WTC11 (cell line): ENCODE data around the gene AVPR2. TPM values are rescaled to one million over a fixed set of nuclear protein-coding genes. Genes with fewer than 3 reads are reported as not detected.

Experiments used
- ATAC-seq: fragments of 200-7000 bp; cut with Tn5 transposase; 2 replicates; pipeline ENCODE4 v1.10.0; 2021; ENCODE audit warnings: mild to moderate bottlenecking, moderate library complexity
- CTCF ChIA-PET: fragments of 300-600 bp; sonication (Branson Sonifier 250); formaldehyde crosslinking; loops from one replicate; lab custom pipeline; 2021; ENCODE audit warnings: antibody characterized with exemption; lab: Charles Lee
- POLR2A ChIA-PET: fragments of 350-600 bp; sonication (Branson Sonifier 250); formaldehyde crosslinking; loops from one replicate; lab custom pipeline; 2021; ENCODE audit warnings: antibody characterized with exemption; lab: Charles Lee
- DNase-seq: peaks from one replicate; pipeline ENCODE4 v3.0.0; 2021; ENCODE audit warnings: low spot score
- H3K27ac Mint-ChIP-seq: 2 replicates; pipeline ENCODE4 v1.8.0; 2021; ENCODE audit warnings: mixed read lengths
- H3K27me3 Mint-ChIP-seq: 2 replicates; pipeline ENCODE4 v1.8.0; 2021; ENCODE audit warnings: low read depth, mild to moderate bottlenecking, moderate library complexity, mixed read lengths
- H3K36me3 Mint-ChIP-seq: 2 replicates; pipeline ENCODE4 v1.8.0; 2021; ENCODE audit warnings: mixed read lengths
- H3K4me1 Mint-ChIP-seq: 2 replicates; pipeline ENCODE4 v1.8.0; 2022; ENCODE audit warnings: mixed read lengths
- H3K4me3 Mint-ChIP-seq: 2 replicates; pipeline ENCODE4 v1.8.0; 2021; ENCODE audit warnings: mild to moderate bottlenecking, moderate library complexity, mixed read lengths
- H3K9me3 Mint-ChIP-seq: 2 replicates; pipeline ENCODE4 v1.8.0; 2021; ENCODE audit warnings: mixed read lengths
- CBFB ChIP-seq: sonication (generic); formaldehyde crosslinking; IDR thresholded peaks from 2 replicates; pipeline ENCODE4 v1.8.1; 2022; ENCODE audit warnings: mild to moderate bottlenecking, low read depth, missing genetic modification reagents
- CDX4 ChIP-seq: fragments of 250-450 bp; sonication (Bioruptor Pico); IDR thresholded peaks from 2 replicates; pipeline ENCODE4 v1.9.0; 2021; ENCODE audit warnings: moderate library complexity, mild to moderate bottlenecking, inconsistent platforms, borderline replicate concordance
- CREM ChIP-seq: sonication (generic); formaldehyde crosslinking; IDR thresholded peaks from 2 replicates; pipeline ENCODE4 v1.8.1; 2022; ENCODE audit warnings: mild to moderate bottlenecking, missing genetic modification reagents, moderate library complexity
- E2F5 ChIP-seq: sonication (generic); formaldehyde crosslinking; IDR thresholded peaks from 2 replicates; pipeline ENCODE4 v1.8.1; 2022; ENCODE audit warnings: mild to moderate bottlenecking, moderate library complexity, missing genetic modification reagents
- EMX1 ChIP-seq: fragments of 250-450 bp; sonication (Bioruptor Pico); IDR thresholded peaks from 2 replicates; pipeline ENCODE4 v1.8.0; 2021; ENCODE audit warnings: mild to moderate bottlenecking
- ETV6 ChIP-seq: sonication (generic); formaldehyde crosslinking; IDR thresholded peaks from 2 replicates; pipeline ENCODE4 v1.8.1; 2022; ENCODE audit warnings: mild to moderate bottlenecking, missing genetic modification reagents
- GTF2I ChIP-seq: fragments of 250-450 bp; sonication (Bioruptor Pico); conservative IDR thresholded peaks from 2 replicates; pipeline ENCODE4 v1.4.0; 2021; ENCODE audit warnings: mild to moderate bottlenecking
- NFATC4 ChIP-seq: fragments of 250-450 bp; sonication (Bioruptor Pico); IDR thresholded peaks from 2 replicates; pipeline ENCODE4 v1.9.0; 2021; ENCODE audit warnings: mild to moderate bottlenecking
- NFE2L1 ChIP-seq: sonication (generic); formaldehyde crosslinking; IDR thresholded peaks from 2 replicates; pipeline ENCODE4 v1.8.1; 2023; ENCODE audit warnings: missing genetic modification reagents
- NFYB ChIP-seq: sonication (generic); formaldehyde crosslinking; conservative IDR thresholded peaks from 2 replicates; pipeline ENCODE4 v1.8.0; 2022; ENCODE audit warnings: low read depth, missing genetic modification reagents
- PRRX2 ChIP-seq: fragments of 250-450 bp; sonication (Bioruptor Pico); IDR thresholded peaks from 2 replicates; pipeline ENCODE4 v1.8.0; 2021; ENCODE audit warnings: mild to moderate bottlenecking
- SMAD3 ChIP-seq: sonication (generic); formaldehyde crosslinking; IDR thresholded peaks from 2 replicates; pipeline ENCODE4 v1.8.0; 2022; ENCODE audit warnings: missing genetic modification reagents, mild to moderate bottlenecking, borderline replicate concordance
- SP1 ChIP-seq: sonication (generic); formaldehyde crosslinking; conservative IDR thresholded peaks from 2 replicates; pipeline ENCODE4 v1.8.1; 2022; ENCODE audit warnings: missing genetic modification reagents
- TEAD1 ChIP-seq: sonication (generic); formaldehyde crosslinking; IDR thresholded peaks from 2 replicates; pipeline ENCODE4 v1.8.0; 2022; ENCODE audit warnings: mild to moderate bottlenecking, missing genetic modification reagents
- USF1 ChIP-seq: sonication (generic); formaldehyde crosslinking; IDR thresholded peaks from 2 replicates; pipeline ENCODE4 v1.8.0; 2022; ENCODE audit warnings: mild to moderate bottlenecking, missing genetic modification reagents
- USF2 ChIP-seq: sonication (generic); formaldehyde crosslinking; IDR thresholded peaks from 2 replicates; pipeline ENCODE4 v1.8.1; 2023; ENCODE audit warnings: mild to moderate bottlenecking, missing genetic modification reagents, moderate library complexity
- ZBTB21 ChIP-seq: sonication (generic); formaldehyde crosslinking; IDR thresholded peaks from 2 replicates; pipeline ENCODE4 v1.8.1; 2023; ENCODE audit warnings: mild to moderate bottlenecking, missing genetic modification reagents, borderline replicate concordance
- ZNF121 ChIP-seq: sonication (generic); formaldehyde crosslinking; IDR thresholded peaks from 2 replicates; pipeline ENCODE4 v1.8.0; 2023; ENCODE audit warnings: missing genetic modification reagents
- ZNF219 ChIP-seq: sonication (generic); formaldehyde crosslinking; IDR thresholded peaks from 2 replicates; pipeline ENCODE4 v1.8.0; 2023; ENCODE audit warnings: missing genetic modification reagents, mild to moderate bottlenecking, borderline replicate concordance
- ZNF232 ChIP-seq: sonication (generic); formaldehyde crosslinking; IDR thresholded peaks from 2 replicates; pipeline ENCODE4 v1.8.0; 2022; ENCODE audit warnings: mild to moderate bottlenecking, missing genetic modification reagents
- ZNF423 ChIP-seq: fragments of 250-450 bp; sonication (Bioruptor Pico); IDR thresholded peaks from 2 replicates; pipeline ENCODE4 v2.1.2; 2022; ENCODE audit warnings: mild to moderate bottlenecking, moderate library complexity
- total RNA-seq: library from RNA; stranded (reverse); gene quantifications from 3 replicates; pipeline ENCODE4 v1.2.3, GENCODE V29; 2021
- TF ChIP-seq, protein P1 (sequence below): sonication (generic); formaldehyde crosslinking; IDR thresholded peaks from 2 replicates; pipeline ENCODE4 v1.8.0; 2022; ENCODE audit warnings: mild to moderate bottlenecking, missing genetic modification reagents

AVPR2 gene
- total RNA-seq, 1 experiment from 2014 or later, result 0.11 TPM

GRCh38 chrX:153927922-153928760 lies 23.7 kb downstream of the AVPR2 start:
- Mint-ChIP-seq H3K27me3 (no peaks in the 10 kb centered on the region), H3K36me3 (peaks cover 6% of the 10 kb centered on the region), H3K9me3 (no peaks in the 10 kb centered on the region), H3K4me1 (peaks cover 25% of the 10 kb centered on the region), H3K4me3 (peak overlapping the region; percentile 79), H3K27ac (peak overlapping the region; percentile 98)
- DNase-seq (peak; percentile 91), ATAC-seq (peak; percentile 89)
- ChIA-PET POLR2A (interaction anchor here (0.6 to 2.0 kb wide), 12 partner anchors 13 to 443 kb away, joined by 3 to 8 read pairs (median 4); partner anchors contain the start of genes HCFC1, L1CAM and RENBP), CTCF (interaction anchor here (0.6 to 6.9 kb wide), 11 partner anchors 12 to 309 kb away, joined by 3 to 116 read pairs (median 5); partner anchors contain the start of gene RENBP)
- 0 out of 2 replicates have a peak, but pooled peaks have one; percentile 21 for TF ChIP-seq TEAD1
- TF ChIP-seq NFATC4 (CRISPR knock-in tag), result peak; percentile 35; the same call in 1 of the 2 replicates
- no peak for TF ChIP-seq ZNF219 (CRISPR knock-in tag)
- TF ChIP-seq CREM (CRISPR knock-in tag), result 0 out of 2 replicates have a peak, but pooled peaks have one; percentile 20
- peak; percentile 94 for TF ChIP-seq USF1
- TF ChIP-seq SMAD3 (CRISPR knock-in tag), result no peak
- peak; percentile 35; the same call in 1 of the 2 replicates for TF ChIP-seq NFYB (CRISPR knock-in tag)
- TF ChIP-seq ZBTB21, result no peak
- 0 out of 2 replicates have a peak, but pooled peaks have one; percentile 32 for TF ChIP-seq ZNF121 (CRISPR knock-in tag)
- no peak for TF ChIP-seq ZNF423
- peak; percentile 82 for TF ChIP-seq E2F5 (CRISPR knock-in tag)
- TF ChIP-seq USF2 (CRISPR knock-in tag), result peak; percentile 94
- peak; percentile 83 for TF ChIP-seq SP1
- 0 out of 2 replicates have a peak, but pooled peaks have one; percentile 28 for TF ChIP-seq ETV6 (CRISPR knock-in tag)
- TF ChIP-seq CDX4 (CRISPR knock-in tag), result no peak
- peak; percentile 76; the same call in 1 of the 2 replicates for TF ChIP-seq EMX1 (CRISPR knock-in tag)
- TF ChIP-seq, protein P1, sequence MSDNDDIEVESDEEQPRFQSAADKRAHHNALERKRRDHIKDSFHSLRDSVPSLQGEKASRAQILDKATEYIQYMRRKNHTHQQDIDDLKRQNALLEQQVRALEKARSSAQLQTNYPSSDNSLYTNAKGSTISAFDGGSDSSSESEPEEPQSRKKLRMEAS (CRISPR knock-in tag), result 0 out of 2 replicates have a peak, but pooled peaks have one; percentile 59

DNA sequence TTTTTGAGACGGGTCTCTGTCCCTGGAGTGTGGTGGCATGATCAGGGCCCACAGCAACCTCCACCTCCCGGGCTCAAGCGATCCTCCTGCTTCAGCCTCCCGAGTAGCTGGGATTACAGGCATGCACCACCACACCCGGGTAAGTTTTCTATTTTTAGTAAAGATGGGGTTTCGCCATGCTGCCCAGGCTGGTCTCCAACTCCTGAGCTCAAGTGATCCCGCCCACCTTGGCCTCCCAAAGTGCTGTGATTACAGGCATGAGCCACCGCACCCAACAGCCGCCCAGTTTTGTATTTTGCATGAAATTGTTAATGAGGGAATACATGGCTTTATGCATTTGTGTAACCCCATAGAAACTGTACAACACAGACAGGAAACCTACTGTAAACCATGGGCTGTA lies 24.4 kb downstream of the AVPR2 start:
- no peak for ATAC-seq

More for the DNA sequence above, 24.4 kb downstream of the AVPR2 start:
- Mint-ChIP-seq H3K36me3 (peaks cover 6% of the 10 kb centered on the region), H3K27ac (peak overlapping the region; percentile 84), H3K4me3 (peak overlapping the region; percentile 34), H3K27me3 (no peaks in the 10 kb centered on the region), H3K4me1 (peaks cover 21% of the 10 kb centered on the region), H3K9me3 (no peaks in the 10 kb centered on the region)
- TF ChIP-seq ZNF232 (no peak), CREM (CRISPR knock-in tag) (no peak), GTF2I (no peak), NFE2L1 (no peak), PRRX2 (CRISPR knock-in tag) (no peak), CBFB (CRISPR knock-in tag) (no peak)
- DNase-seq, result no peak
- ChIA-PET POLR2A (interaction anchor here (0.6 to 2.0 kb wide), 10 partner anchors 13 to 442 kb away, joined by 3 to 8 read pairs (median 4); partner anchors contain the start of genes HCFC1, L1CAM and RENBP), CTCF (interaction anchor here (0.6 to 6.9 kb wide), 9 partner anchors 11 to 310 kb away, joined by 3 to 116 read pairs (median 5); partner anchors contain the start of gene RENBP)
